NCI-H1930 (cell line): Measurements from ENCODE around the gene NT5C3A.
"Not testable (repeated sequence)": the region's sequence is repeated elsewhere in the genome, so short reads cannot be mapped to it uniquely, and the experiment has no call there.

ENCODE experiments used
- DNase-seq, 2 experiments: peaks; one replicate each; lab custom pipeline; 2025; lab: John Stamatoyannopoulos, UW

Gene NT5C3A

GRCh38 chr7:33062023-33062781, at the start of gene NT5C3A:
NT5C3A (minus strand) TSS chr7:33062776; CDS start chr7:33062705, 71 bp downstream.
- DNase-seq: peak in 1 of 2 experiments; percentile 4

GRCh38 chr7:33111614-33112013, 49.0 kb upstream of the NT5C3A start:
- DNase-seq: no peak

DNA sequence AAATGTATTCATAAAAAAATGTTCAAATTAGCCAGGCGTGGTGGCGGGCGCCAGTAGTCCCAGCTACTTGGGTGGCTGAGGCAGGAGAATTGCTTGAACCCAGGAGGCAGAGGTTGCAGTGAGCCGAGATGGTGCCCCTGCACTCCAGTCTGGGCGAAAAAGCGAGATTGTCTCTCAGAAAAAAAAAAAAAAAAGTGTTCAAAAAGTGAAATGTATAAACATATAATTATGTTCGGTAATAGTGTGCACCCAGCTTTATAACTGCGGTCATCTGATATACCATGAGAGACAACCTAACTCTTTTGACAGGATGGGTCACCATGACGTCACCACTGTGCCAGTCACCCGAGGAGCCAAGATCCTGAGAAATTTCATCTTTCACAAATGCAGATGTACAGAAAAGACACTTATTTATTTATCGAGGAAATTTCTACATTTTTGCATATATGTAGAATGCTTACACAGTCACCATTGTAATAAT, 47.2 kb upstream of the NT5C3A start:
- no peak for DNase-seq

DNA sequence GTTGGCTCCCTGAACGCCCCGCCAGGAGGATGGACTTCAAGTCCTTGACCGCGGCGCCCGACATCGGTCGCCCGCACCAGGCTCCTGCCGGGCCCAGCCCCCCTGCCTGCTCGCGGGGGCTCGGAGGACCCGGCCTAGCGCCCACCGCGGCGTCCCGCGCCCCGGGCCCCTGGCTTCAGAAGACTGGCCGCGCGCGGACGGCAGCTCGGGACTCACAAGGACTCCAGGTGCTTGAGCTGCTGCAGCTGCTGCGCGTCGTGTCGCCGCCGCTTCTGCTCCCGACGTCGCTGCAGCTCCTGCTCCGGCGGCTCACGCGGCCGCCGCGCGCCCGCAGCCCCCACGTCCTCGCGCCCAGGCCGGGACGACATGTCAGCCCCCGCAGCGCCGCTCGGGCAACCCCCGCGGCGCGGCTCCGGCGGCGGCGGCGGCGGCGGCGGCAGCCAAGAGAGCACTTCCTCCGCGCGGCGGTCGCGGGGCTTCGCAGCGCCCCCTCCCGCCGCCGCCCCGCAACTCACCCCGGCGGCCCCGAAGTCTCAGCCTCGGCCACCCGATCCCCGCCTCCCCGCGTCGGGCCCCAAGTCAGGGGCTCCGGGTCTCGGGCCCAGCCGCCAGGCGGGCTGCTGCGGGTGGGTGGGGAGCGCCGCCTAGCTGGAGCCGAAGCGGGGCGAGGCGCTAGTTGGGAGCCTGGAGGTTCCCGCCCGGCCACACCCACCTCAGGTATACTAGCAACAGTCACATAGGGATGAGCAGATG, 46.6 kb upstream of the NT5C3A start, which contains the start of gene RP9:
Gene RP9, minus strand, starts transcription at position 400 of the 753 bp plus-strand sequence. Its CDS starts 32 bp downstream, at position 368.
- peak; percentile 69 to 74 for DNase-seq

DNA sequence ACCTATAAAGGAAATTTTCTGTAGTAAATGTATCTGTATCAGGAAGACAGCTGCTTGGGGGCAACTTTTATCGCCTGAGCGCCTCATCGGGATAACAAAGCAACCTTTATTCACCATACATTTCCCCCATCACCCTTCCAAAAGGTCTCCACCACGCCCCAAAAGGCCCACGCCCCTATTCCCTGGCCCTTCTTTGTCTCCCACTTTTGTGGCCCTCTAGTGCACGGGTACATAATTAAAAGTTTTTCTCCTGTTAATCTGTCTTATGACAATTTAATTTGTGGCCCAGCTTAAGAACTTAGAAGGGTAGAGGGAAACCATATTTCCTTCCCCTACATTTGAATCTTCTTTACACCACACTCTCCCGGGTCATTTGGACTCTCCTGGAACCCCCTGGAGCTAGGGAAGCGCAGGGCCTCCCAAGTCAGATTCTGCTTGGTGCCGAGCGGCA, 46.0 kb upstream of the NT5C3A start:
- no peak for DNase-seq

- peak in 1 of 2 experiments; percentile 17 for DNase-seq
These were observed 44.8 kb upstream of the NT5C3A start for GRCh38 chr7:33107136-33108066.

DNA sequence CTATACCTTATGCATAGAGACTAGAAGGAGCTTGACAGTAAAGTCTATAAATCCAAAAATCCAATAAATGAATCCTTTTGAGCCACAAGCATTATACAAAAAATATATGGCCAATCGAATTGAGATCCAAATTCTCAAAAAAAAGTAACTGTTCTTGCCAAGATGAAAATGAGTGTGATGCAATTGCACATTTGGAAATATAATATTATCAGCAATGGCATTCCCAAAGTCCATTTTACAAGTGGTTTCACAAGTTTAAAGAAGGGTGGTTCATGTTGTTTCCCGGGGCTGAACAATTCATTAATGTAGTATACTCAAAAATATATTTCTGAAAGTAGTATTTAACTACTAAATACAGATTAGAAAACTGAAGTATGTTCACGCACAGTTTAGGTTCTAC, 39.3 kb upstream of the NT5C3A start:
- no peak for DNase-seq

DNA sequence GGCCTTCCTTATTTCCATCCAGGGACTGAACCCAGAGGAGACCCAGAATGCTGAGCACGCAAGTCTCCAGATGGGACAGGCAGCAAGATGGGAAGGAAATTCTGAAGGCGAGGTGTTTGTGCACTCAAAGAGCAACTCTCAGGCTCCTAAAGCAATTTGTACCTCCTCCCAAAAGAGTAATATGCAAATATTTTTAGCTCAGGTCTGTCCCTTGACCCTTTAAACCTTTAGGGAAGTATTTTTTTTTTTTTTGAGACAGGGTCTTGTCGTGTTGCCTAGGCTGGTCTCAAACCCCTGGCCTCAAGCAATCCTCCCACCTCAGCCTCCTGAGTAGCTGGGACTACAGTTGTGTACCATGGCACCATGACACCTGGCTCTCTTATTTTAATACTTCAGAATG, 38.2 kb upstream of the NT5C3A start:
- DNase-seq: no peak

DNA sequence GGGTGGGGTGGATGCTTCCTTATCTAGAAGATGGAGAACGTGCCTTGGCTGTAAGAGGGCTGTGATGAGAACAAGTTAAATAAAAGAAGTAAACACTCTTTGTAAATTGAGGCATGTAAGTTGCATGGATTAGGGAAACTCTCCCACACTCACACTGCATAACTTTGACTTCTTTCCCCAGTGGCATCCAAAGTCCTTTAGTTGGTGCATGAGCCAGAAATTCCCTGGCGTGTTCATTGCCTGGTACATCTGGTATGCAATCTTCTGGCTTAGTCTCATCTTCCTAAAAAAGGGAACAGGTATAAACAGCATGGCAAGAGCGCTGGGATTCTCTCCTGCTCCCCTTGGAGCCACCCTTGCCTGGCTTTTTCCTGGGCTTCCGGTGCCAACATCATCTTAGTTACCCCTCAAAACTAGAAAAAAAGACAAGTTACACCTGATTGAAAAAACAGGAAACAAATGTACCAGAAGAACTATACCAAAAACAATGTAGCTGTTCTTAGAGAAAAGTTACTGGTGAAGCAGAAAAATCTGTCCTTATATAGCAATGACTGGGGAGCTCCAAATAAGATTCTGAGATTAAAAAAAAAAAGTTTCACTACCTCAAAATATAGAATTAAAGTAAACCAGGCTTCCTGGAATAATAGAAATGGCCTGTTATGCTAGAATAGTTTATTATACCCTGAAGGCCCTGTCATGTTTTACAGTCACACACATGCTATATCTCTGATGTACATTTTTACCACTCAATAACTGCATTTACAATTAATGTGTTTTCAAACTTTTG, 36.8 kb upstream of the NT5C3A start:
- no peak for DNase-seq

- not testable (repeated sequence) for DNase-seq
These were observed 32.2 kb upstream of the NT5C3A start for GRCh38 chr7:33094745-33095275.

DNA sequence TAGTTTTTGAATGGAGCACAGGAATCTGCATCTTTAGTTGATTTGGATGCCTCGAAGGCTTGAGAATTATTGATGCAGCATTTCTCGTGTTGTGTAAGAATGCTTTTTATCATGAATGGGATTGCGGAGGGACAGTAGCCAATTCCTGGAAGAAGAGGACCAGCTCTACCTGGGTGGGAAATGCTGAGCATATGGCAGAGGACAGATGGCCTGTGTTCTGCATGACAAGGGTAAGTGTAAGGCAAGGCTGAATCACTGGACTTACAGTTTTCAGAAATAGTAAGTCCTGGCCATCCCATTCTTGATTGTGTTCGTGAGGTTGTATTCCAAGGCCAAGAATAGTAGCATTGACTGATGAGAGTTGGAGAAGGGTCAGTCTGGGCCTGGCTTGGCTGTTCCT, 30.7 kb upstream of the NT5C3A start:
- DNase-seq: no peak

DNA sequence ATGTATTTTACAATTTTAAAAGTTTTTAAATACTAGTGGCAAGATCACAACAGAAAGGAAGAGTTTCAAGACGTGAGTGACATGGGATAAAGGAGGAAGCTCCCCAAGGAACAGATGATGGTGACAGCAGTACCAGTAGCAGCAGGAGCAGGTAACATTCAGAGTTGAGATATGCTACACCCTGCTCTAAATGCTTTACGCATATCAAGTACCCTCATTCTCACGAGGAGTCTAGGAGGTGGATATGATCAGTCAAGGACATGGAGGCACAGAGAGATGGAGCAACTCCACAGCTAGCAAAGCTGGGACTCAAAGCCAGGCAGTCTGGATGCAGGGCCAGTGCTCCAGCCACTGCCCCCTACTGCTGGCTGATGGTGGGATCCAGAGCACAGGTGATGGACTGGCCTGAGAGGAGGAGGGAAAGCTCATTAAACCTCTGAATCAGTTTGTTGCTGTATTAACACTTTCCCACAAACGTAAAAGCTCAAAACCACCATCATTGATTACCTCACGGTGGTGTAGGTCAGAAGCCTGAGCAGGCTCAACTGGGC, 29.1 kb upstream of the NT5C3A start:
- DNase-seq: no peak

- no peak for DNase-seq
These were observed 28.5 kb upstream of the NT5C3A start for GRCh38 chr7:33091111-33091531.

DNA sequence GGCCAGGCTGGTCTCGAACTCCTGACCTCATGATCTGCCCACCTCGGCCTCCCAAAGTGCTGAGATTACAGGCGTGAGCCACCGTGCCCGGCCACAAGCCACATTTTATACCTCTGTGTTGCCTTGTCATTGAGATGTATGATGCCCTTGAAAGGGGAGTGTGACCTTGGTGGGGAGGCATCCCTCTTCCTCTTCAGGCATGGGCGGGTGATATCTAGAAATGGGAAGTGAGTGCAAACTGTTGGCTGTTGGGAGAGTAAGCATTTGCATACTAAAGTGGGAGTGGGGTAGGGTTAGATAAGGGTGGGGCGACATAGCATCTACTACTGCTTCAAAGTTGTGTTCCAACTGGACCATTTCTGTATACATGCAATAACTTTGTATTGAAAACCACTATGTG, 26.6 kb upstream of the NT5C3A start:
- no peak for DNase-seq

- DNase-seq: no peak
These were observed 25.3 kb upstream of the NT5C3A start for GRCh38 chr7:33087858-33088257.

DNA sequence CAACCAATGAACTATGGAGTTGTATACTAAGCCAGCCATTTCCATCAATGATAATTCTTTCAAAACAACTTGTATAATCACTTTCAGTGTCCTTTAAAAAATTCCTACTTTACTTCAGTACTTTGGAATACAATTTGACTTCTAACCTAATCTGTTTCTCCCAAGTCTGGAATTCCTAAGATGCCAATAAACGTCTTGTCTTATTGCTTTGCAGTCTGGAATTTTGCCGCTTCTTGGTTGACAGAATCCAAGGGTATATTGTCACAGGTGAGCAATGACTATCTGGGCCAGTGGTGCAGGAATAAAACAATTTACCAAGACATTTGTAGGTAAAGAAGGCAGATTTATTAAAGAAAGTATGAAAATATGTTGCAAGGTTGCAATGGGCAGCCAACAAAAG, 24.8 kb upstream of the NT5C3A start:
- DNase-seq: no peak

- DNase-seq: no peak
These were observed 17.5 kb upstream of the NT5C3A start for GRCh38 chr7:33079763-33080690.

DNA sequence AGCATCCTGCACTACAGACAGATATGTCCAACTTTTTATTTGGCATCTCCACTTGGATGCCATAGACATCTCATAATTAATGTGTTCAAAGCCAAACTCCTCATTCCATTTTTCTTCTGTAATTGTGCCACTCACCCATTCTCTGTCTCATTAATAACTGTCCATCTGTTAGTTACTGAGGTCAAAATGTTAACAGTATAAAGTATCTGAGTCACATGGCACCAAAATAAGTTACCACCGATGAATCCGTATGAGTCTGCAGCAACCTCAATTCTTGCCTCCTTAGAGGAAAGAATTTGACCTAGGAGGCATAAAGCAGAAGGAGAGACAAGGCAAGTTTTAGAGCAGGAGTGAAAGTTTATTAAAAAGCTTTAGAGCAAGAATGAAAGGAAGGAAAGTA, 16.5 kb upstream of the NT5C3A start:
- no peak for DNase-seq

GRCh38 chr7:33076737-33077136, 14.2 kb upstream of the NT5C3A start:
- DNase-seq: no peak
